Measurements from ENCODE around the gene UPK3A. TPM values are rescaled to one million over a fixed set of nuclear protein-coding genes. Genes with fewer than 3 reads are reported as not detected.

Gene UPK3A
- total RNA-seq, 1 experiment from 2014 or later, result not detected

- no TSS peak for BruUV-seq (replicated peaks)
- no peaks in the 10 kb centered on the region for H3K4me1 ChIP-seq (ENCODE audit: control insufficient read depth, insufficient read depth, low read length)
- no peaks in the 10 kb centered on the region for H3K36me3 ChIP-seq (ENCODE audit: control insufficient read depth, insufficient read depth, low read length)
- no peaks in the 10 kb centered on the region for H3K27me3 ChIP-seq (ENCODE audit: control insufficient read depth, insufficient read depth, low read length)
- no peak for DNase-seq (ENCODE audit: low read depth, low spot score)
- no peak overlapping the region for H3K4me3 ChIP-seq (ENCODE audit: low read depth in 2 of 2, low read length in 2 of 2)
- in situ Hi-C loops (cut with HindIII; ENCODE audit: low pct_unique_long_range_greater_than_20kb, low sequenced_read_pairs), result no loop called here
- H3K27ac ChIP-seq (ENCODE audit: low read length), result no peak overlapping the region
- ATAC-seq, result no peak
- TF ChIP-seq, protein P1, sequence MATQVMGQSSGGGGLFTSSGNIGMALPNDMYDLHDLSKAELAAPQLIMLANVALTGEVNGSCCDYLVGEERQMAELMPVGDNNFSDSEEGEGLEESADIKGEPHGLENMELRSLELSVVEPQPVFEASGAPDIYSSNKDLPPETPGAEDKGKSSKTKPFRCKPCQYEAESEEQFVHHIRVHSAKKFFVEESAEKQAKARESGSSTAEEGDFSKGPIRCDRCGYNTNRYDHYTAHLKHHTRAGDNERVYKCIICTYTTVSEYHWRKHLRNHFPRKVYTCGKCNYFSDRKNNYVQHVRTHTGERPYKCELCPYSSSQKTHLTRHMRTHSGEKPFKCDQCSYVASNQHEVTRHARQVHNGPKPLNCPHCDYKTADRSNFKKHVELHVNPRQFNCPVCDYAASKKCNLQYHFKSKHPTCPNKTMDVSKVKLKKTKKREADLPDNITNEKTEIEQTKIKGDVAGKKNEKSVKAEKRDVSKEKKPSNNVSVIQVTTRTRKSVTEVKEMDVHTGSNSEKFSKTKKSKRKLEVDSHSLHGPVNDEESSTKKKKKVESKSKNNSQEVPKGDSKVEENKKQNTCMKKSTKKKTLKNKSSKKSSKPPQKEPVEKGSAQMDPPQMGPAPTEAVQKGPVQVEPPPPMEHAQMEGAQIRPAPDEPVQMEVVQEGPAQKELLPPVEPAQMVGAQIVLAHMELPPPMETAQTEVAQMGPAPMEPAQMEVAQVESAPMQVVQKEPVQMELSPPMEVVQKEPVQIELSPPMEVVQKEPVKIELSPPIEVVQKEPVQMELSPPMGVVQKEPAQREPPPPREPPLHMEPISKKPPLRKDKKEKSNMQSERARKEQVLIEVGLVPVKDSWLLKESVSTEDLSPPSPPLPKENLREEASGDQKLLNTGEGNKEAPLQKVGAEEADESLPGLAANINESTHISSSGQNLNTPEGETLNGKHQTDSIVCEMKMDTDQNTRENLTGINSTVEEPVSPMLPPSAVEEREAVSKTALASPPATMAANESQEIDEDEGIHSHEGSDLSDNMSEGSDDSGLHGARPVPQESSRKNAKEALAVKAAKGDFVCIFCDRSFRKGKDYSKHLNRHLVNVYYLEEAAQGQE (IDR thresholded peaks at IDR 0.05; ENCODE audit: insufficient read depth in 1 of 2, low read depth in 2 of 2, low read length in 1 of 2), result no peak
- TF ChIP-seq SIN3A (IDR thresholded peaks at IDR 0.05; ENCODE audit: borderline replicate concordance, insufficient read depth, low read depth, low read length), result no peak
- TF ChIP-seq TCF7L2 (IDR thresholded peaks at IDR 0.05; ENCODE audit: low read depth, low read length), result no peak
- H3K9me3 ChIP-seq (ENCODE audit: control insufficient read depth, insufficient read depth, low read depth, low read length), result no peaks in the 10 kb centered on the region
- POLR2A ChIA-PET, result no interaction called here
- CTCF ChIA-PET, result no interaction called here
- intact Hi-C loops (cut with micrococcal nuclease; ENCODE audit: unreplicated experiment), result no loop called here
These were observed 56.7 kb downstream of the UPK3A start for GRCh38 chr22:45341498-45341897.

GRCh38 chr22:45343143-45343542 lies 58.4 kb downstream of the UPK3A start:
- Histone ChIP-seq H3K27me3 (ENCODE audit: control insufficient read depth, insufficient read depth, low read length) (no peaks in the 10 kb centered on the region), H3K36me3 (ENCODE audit: control insufficient read depth, insufficient read depth, low read length) (no peaks in the 10 kb centered on the region), H3K9me3 (ENCODE audit: control insufficient read depth, insufficient read depth, low read depth, low read length) (no peaks in the 10 kb centered on the region), H3K4me1 (ENCODE audit: control insufficient read depth, insufficient read depth, low read length) (no peaks in the 10 kb centered on the region), H3K27ac (ENCODE audit: low read length) (no peak overlapping the region), H3K4me3 (ENCODE audit: low read depth in 2 of 2, low read length in 2 of 2) (no peak overlapping the region)
- TF ChIP-seq TCF7L2 (IDR thresholded peaks at IDR 0.05; ENCODE audit: low read depth, low read length) (no peak), SIN3A (IDR thresholded peaks at IDR 0.05; ENCODE audit: borderline replicate concordance, insufficient read depth, low read depth, low read length) (no peak), POLR2AphosphoS5 (IDR thresholded peaks at IDR 0.05; ENCODE audit: low read depth, low read length) (no peak), CTCF (IDR thresholded peaks at IDR 0.05) (no peak)
- TF ChIP-seq, protein P1 (IDR thresholded peaks at IDR 0.05; ENCODE audit: insufficient read depth in 1 of 2, low read depth in 2 of 2, low read length in 1 of 2), result no peak
- in situ Hi-C loops (cut with HindIII; ENCODE audit: low pct_unique_long_range_greater_than_20kb, low sequenced_read_pairs), result no loop called here
- ATAC-seq, result no peak
- no peak for DNase-seq (ENCODE audit: low read depth, low spot score)
- no TSS peak for BruUV-seq (replicated peaks)
- intact Hi-C loops (cut with micrococcal nuclease; ENCODE audit: unreplicated experiment), result no loop called here
- CTCF ChIA-PET, result no interaction called here
- POLR2A ChIA-PET, result no interaction called here
